HG03108 (cell line): ENCODE results near the gene CLDN18.

ENCODE experiments used
- ATAC-seq: cut with Tn5 transposase; IDR thresholded peaks from one replicate; pipeline ENCODE4 v1.9.1; 2021; ENCODE audit warnings: moderate library complexity; ENCODE audit not compliant: unreplicated experiment

Gene CLDN18

DNA sequence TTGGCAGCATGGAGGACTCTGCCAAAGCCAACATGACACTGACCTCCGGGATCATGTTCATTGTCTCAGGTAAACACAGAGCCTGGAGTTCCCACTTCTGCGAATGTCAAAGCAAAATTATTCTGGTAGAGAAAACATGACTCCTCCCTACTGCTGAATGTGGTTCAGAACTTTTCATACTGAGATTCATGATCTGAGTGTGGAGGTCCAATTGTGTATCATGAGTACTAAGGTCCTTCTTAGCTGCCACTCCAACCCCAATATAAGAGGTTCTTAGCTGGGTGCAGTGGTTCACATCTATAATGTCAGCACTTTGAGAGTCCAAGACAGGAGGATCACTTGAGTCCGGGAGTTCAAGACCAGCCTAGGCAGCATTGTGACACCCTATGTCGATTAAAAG is 13.8 kb downstream of the CLDN18 start:
- no peak for ATAC-seq

DNA sequence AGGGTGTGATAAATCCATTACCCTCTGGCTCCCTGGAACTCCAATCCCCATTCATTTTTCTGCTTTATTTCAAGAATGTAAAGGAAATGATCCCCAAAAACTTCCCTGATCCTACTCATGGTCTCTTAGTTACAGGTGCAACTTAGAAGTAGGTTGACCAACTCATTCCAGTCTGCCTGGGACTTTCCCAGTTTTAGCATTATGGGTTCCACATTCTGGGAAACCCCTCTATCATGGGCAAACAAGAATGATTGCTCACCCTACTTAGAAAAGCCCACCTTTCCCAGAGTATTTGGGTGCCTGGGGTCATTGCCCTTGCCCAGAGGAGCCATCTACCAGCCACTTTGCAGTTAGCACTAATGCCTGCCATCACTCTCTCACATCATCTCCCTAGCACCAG is 15.6 kb downstream of the CLDN18 start:
- no peak for ATAC-seq

DNA sequence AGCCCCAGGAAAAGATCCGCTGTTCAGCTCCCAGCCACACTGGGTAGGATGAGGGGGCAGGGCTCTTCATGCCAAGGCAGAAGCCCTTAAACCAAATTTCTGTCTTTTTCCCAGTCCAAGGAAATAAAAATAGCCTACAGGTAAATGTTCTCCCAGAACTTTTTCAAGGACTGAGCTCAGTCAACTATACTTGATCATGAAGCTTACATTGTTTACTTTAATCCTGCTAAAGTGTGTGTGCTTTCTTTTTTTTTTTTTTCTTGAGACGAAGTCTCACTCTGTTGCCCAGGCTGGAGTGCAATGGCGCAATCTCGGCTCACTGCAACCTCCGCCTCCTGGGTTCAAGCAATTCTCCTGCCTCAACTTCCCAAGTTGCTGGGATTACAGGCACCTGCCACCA is 17.9 kb downstream of the CLDN18 start:
- ATAC-seq: no peak

DNA sequence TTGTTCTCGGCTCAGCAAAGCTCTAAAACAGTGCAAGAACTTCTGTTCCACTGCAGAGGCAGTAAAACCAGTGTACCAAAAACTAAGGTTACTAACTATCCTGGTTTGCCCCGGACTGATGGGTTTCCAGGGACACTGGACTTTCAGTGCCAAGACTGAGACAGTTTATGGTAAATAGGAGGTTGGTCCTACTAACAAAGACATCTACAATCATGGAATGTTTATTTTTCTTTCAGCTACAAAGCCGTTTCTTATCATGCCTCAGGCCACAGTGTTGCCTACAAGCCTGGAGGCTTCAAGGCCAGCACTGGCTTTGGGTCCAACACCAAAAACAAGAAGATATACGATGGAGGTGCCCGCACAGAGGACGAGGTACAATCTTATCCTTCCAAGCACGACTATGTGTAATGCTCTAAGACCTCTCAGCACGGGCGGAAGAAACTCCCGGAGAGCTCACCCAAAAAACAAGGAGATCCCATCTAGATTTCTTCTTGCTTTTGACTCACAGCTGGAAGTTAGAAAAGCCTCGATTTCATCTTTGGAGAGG is 20.8 kb downstream of the CLDN18 start:
- ATAC-seq: no peak

DNA sequence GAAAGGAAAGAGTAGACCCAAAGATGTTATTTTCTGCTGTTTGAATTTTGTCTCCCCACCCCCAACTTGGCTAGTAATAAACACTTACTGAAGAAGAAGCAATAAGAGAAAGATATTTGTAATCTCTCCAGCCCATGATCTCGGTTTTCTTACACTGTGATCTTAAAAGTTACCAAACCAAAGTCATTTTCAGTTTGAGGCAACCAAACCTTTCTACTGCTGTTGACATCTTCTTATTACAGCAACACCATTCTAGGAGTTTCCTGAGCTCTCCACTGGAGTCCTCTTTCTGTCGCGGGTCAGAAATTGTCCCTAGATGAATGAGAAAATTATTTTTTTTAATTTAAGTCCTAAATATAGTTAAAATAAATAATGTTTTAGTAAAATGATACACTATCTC is 21.6 kb downstream of the CLDN18 start:
- peak; percentile 45 for ATAC-seq

DNA sequence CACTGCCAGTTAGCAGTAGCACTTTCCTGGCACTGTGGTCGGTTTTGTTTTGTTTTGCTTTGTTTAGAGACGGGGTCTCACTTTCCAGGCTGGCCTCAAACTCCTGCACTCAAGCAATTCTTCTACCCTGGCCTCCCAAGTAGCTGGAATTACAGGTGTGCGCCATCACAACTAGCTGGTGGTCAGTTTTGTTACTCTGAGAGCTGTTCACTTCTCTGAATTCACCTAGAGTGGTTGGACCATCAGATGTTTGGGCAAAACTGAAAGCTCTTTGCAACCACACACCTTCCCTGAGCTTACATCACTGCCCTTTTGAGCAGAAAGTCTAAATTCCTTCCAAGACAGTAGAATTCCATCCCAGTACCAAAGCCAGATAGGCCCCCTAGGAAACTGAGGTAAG is 22.6 kb downstream of the CLDN18 start:
- ATAC-seq: peak; percentile 49

DNA sequence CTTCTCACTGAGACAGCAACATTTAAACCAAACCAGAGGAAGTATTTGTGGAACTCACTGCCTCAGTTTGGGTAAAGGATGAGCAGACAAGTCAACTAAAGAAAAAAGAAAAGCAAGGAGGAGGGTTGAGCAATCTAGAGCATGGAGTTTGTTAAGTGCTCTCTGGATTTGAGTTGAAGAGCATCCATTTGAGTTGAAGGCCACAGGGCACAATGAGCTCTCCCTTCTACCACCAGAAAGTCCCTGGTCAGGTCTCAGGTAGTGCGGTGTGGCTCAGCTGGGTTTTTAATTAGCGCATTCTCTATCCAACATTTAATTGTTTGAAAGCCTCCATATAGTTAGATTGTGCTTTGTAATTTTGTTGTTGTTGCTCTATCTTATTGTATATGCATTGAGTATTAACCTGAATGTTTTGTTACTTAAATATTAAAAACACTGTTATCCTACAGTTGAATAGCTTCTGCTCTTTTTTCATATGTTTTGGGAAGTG is 23.3 kb downstream of the CLDN18 start:
- ATAC-seq: no peak

DNA sequence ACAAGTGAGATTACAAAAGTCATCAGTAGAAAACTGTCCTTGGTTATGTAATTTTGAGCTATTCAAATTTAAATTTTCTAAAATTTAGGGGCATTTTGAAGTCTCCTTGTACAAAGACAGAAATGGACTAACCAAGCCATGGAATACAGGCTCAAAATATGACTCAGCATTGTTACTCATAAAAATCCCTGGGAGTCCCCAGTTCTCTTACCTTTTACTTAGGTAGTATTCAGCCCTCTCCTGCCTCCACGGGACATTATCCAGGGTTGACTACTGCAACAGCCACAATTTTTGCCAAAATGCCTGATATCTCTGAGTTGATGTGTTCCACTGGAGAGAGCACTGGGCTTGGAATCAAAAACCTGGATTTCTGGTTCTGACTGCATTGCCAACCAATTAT is 25.0 kb downstream of the CLDN18 start:
- no peak for ATAC-seq

DNA sequence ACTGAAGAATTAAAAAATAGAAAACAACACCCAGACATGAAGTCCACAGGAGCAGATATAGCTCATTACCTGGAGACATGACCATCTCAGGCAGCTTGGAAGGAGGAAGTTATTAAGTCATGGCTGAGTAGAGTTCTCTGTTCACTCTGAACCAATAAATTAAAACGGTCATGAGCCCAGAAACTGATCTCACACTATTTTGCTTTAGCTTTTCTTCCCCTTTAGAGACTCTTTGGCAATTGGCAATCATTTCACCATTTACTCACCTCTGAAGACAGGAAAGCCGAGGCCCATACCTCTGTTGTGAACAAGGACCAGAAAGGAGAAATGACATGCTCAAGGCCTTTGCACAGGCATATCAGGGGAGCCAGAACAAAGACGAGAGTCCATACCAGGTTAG is 26.6 kb downstream of the CLDN18 start:
- ATAC-seq: peak; percentile 42

DNA sequence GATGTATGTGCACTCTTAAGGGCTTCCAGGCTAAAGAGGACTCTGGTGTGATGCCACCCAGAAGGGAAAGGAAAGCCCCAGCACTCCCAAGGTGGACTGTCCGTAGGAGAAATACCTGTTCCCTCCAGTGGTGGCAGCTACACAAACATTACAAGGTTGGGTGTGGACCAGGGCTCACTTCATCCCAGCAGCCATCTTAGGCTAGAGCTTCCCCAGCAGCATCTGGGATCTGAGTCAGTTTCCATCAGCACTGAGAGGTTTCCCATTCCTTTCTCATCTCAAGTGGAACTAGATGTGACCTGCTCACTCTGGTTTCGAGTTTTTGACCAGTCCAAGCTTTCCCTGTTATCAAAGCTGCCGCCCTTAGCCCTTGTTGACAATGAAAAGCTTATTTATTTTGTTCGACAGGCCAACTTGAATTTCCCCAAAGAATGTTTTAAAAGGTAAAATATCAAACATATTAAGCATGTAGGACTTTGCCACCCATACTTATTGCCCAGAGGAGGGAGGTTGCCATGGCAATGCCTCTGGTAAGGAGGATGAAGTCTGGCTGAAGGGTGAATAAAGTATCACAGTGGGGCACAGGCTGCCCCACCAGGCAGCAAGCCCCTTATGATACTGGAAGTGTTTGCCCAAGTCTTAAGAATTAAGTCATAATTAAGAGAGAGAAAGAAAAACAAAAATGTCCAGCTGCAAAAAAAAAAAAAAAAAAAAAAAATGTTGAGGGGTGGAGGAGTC is 28.9 kb downstream of the CLDN18 start:
- no peak for ATAC-seq

DNA sequence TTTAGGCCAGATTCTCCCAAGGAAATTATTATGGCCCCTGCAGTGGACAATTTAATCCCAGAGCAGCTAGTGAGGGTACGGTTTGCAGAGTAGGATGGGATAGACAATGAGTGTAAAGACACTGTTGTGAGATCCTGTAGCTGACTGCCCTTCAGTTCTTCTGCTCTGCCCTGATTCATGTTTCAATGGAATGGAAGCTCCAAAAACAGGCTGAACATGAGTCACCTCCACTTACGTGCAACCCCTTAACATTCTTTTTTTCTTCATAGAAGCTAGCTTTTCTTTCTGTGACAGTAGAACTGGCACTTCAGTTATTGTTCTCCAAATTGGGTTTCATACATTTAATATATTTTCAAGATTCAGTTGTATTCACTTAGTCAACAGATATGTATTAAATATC is 32.1 kb downstream of the CLDN18 start:
- ATAC-seq: no peak

DNA sequence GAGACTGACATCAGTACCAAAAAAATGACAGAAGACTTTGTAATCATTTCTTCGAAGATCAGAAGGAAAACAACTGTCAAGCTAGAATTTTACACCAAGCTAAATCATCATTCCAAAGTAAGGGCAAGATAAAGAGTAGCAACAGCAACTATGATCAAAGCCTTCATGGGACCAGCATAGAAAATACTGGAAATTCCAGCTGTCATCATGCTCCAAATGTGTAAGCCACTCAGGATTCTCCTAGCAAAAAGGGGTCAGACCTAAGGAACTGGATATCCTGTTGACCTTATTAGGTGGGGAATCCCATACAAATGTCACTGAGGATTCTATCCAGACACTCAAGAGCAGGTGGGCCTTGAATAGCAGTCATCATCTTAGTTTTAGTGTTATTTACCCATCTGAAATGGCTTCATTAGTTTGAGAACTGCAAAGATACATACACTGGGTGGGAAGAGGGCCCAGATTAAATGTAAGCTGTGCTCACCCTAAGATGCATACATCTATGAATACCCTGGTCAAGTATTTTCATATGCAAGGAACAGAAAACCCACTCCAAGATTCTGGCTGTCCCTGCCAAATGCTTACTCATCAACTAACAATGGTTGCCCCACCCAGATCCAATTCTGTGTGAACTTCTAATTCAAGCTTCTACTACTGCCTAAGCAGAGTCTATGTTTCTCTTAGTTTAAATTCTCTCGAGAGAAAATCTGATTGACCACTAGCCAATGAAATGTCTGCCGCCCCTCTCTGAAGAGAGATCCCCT is 33.5 kb downstream of the CLDN18 start:
- no peak for ATAC-seq

DNA sequence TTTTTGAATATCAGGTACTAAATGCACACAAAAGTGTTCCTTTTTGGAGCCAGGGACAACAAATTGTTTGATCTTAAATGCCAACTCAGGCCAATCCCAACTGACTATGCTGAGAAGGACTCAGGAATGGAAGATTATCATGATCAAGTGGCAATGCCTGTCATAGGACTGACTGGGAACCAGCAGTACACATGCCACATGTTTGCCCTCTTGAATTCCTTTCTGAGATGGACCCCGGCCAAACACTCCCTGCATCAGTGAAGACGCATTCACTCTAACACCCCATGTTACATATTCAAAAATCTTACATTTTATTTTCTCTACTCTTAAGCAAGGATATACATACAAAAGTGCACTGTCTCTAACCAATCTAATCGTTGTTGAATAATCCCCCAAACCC is 36.1 kb downstream of the CLDN18 start:
- no peak for ATAC-seq

DNA sequence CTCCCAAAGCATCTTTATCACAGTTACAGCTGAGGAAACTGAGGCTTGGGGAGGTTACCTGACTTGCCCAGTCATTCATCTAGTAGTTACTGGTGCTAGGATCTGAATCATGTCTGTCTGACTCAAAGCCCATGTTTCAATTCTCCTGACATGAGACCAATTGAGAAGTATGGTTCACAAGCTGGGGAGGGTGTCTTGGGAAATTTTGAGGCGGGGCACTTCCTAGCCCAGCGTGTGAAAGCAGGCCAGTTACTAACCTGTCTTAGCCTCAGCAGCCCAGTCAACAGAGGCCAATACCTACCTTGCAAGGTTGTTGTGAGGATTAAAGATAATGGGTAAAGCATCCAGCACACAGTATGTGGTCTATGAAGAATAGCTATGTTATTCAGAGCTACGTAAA is 37.0 kb downstream of the CLDN18 start:
- ATAC-seq: peak; percentile 48

DNA sequence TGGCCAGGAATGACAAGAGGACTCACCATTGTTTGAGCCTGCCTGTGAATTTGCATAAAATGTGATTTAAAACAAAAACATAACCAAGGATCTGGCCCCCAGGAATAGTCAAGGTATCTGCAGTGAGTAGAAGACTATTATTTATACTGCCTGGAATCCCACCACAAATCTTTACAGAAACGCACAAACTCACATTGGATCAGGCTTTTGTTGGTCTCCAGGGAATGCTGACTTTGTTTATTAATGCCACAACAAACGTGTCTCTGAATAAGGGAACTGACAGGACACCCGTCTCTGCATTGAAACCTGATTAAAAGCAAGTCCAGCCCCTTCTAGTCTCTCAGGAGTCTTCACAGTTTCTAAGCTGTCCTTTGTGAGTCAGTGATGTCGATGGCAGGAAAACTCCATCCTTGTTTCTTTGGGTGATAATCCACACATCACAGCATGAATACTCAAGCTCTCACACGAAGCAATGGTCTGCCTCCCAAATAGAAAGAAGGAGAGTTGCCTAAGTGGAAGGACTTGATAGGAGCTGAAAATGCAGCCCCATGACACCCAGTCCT is 37.7 kb downstream of the CLDN18 start:
- no peak for ATAC-seq

DNA sequence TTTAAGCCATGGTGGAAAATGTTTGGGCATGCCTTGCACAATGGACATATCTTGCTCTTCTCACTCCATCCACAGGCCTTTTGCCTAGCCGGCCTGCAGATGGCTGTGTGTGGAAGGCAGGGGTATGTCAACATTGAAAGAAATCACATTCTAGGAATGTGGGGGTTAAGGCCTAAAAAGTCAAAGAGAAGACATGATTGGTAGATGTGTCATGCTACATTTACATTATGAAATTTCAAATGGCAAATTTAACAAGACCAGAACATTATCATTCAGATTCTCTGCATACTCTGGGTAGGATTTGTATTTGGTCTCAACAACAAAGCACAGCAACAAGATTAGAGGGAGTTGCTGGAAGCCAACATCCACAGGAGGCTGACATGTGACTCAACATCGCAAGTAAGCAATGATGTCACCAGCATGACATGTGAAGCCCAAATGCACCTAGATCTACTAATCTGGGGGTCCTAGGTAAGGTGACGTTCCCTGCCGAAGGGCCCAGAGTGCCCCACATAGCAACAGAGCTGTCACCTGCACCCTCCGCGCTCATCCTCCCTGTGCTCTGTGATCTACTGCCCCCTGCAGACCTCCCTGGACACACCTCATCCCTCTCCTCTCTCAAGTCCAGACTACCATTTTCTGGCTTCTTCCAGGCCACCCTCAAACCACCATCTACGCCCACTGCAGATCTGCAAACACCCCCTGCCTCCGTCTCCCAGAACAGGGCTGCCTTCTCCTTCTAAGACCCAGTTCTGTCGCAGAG is 39.4 kb downstream of the CLDN18 start:
- ATAC-seq: no peak

DNA sequence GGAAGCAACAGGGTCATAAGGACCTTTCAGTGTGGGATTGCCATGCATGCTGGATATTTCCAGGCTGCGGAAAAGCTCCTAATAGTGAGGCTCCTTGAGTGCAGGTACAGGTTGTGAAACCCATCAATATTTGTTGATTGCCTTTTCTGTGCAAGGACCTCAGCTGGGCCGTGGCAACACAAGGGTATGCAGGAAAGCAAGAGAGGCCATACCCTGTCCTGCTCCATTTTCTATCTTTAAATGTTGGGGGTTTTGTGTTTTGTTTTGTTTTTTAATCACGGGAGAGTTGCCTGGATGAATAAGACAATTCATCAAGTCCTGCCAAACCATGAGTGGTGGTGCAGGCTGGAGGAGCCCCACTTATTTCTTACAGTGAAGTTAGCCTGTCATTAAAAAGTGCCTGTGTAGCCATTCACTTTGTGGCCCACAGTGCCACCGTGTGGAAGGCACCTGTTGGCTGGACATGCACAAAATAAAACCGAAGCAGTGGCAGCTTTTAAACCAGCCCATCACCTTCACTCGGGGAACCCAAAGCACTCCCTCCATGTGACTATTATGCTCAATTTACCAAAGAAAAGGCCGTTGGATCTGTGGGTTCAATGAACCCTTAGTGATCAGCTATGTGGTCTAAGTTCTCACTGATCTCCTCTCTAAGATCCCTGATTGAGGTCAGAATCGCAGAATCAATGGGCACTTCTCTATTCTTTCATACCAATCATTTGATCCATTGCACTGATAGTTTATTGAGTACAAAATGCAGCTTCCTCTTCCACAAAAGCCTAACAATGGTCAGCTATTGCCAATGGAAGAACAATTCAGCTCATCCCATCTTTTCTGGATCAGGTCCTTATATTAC is 42.2 kb downstream of the CLDN18 start:
- peak; percentile 72 for ATAC-seq

DNA sequence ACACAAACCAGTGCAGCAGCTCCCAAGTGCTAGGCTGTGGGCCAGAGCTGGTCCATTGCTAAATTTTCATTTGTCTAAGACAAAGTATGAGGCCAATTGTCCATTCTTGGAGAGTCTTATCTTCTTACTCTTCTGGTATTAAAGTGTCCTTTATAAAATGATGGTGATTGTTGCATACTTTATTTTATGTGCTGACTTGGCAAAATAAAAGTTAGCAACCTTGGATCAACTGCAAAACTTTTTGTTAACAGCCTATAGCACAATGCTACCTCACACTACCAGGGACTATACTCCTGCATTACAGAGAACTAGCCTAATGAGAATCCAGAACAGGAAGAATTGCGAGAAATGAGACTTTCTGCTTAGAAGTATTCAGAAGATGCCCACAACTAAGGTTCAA is 44.1 kb downstream of the CLDN18 start:
- ATAC-seq: no peak

DNA sequence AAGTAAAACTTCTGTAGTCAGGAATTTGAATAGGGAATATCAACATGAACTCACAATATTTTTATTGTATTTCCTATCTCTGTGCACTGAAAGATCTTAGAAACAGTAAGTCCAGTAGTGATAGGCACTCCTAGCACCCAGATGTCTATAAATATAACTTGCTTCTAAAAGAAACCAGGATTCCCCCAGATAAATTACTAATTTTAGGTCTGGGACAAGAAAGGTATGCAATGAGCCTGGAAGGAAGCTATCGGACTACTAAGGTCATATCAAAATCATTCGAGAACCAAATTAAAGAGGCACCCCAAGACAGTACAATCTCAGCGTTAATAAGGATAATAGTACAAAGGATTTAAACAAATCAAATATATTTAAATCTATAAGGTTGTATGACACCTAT is 47.4 kb downstream of the CLDN18 start:
- no peak for ATAC-seq

DNA sequence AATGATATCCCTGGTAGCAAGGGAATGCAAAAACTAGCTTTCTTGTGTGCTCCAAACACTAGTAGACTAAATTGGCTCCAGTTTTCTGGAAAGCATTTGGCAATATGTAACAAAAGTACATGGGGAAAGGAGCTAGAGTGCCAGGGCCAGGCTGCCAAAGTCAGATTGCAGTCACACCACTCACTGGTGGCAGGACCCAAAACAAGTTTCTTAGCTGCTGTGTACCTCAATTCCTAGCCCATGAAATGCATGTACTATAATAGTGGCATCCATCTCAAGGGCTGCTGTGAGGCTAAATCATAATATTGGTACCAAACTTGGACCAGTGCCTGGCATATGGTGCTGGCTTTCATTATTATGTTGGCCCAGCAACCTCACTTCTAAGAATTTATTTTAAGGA is 49.3 kb downstream of the CLDN18 start:
- ATAC-seq: no peak
